ENCODE data around the gene PLEKHH3.

PLEKHH3 gene

GRCh38 chr17:42686520-42687128, 9.8 kb upstream of the PLEKHH3 start:
- DNase-seq (ENCODE audit: low spot score): no peak

- no peak for DNase-seq (ENCODE audit: low spot score)
Measured at GRCh38 chr17:42685831-42686230, 9.0 kb upstream of the PLEKHH3 start.

- DNase-seq (ENCODE audit: low spot score): peak; percentile 45
Measured at GRCh38 chr17:42684929-42685556, 8.2 kb upstream of the PLEKHH3 start.

DNA sequence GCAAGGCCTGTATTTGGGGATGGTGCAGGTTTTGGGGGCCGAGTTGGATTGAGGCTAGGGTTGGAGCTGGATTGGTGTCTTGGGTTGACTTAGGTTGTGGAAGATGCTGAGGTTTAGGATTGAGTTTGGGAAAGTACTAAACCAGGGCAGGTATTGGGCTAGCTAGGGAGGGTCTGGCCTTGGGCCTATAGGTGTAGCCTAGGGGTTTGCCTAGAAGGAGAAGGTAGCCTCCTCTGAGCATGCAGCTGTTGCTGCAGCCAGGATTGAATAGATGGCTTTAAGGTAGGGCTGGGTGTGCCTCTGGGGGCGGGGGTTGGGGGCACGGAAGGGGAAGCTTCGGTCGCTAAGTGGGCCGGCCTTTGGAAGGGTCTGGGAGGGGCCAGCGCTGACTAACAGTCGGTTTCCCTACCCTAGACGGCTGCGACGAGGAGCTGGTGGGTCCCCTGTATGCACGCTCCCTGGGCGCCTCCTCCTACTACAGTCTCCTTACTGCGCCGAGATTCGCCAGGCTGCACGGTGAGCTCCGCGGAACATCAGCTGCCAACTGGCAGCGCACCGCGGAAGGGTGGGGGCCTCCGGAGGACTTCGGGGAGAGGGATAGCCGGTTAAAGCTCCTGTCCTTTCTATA, 6.7 kb upstream of the PLEKHH3 start:
- DNase-seq (ENCODE audit: low spot score): peak; percentile 66

GRCh38 chr17:42682722-42683403, 6.1 kb upstream of the PLEKHH3 start:
- DNase-seq (ENCODE audit: low spot score): peak; percentile 87

DNA sequence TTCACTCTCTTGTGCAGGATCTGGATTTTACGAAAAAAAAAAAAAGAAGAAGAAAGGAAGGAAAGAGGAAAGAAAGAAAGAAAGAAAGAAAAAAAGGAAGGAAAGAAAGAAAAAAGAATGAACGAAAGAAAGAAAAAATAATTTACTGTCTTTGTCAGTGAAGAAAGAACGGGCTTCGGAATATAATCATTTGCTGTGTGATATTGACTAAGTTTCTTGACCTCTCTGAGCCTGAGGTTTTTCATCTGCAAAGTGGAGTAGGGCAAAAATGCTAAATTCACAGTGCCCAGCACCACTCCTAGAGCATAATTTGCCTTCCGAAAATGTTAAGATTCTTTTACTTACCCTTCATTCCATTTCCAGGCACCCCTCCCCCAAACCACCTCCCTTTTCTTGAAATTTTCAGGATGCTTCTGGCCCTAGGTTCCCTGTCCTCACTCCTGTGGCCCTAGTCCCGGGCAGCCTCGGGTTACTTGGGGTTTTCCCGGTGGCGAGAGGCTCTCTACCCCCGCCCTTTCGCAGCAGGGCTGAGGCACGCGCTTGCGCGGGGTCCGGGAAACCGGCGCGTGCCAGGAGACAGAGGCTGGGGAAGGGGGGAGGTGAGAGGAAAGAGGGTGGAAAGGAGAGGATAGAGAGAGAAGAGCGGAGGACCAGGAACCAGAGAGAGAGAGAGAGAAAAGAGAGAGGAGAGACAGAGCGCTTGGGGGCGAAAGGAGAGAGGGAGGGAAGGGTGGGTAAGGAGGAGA, 5.4 kb upstream of the PLEKHH3 start, which contains the start of gene CNTNAP1:
TSS of gene CNTNAP1 (plus strand) at position 556 of the 746 bp plus-strand sequence. CDS start 299 bp downstream, outside the sequence.
- DNase-seq (ENCODE audit: low spot score): peak; percentile 87

- peak; percentile 71 for DNase-seq (ENCODE audit: low spot score)
Measured at GRCh38 chr17:42680331-42680808, 3.6 kb upstream of the PLEKHH3 start.

- DNase-seq (ENCODE audit: low spot score): peak; percentile 94
Measured at GRCh38 chr17:42679492-42680330, 2.9 kb upstream of the PLEKHH3 start.

DNA sequence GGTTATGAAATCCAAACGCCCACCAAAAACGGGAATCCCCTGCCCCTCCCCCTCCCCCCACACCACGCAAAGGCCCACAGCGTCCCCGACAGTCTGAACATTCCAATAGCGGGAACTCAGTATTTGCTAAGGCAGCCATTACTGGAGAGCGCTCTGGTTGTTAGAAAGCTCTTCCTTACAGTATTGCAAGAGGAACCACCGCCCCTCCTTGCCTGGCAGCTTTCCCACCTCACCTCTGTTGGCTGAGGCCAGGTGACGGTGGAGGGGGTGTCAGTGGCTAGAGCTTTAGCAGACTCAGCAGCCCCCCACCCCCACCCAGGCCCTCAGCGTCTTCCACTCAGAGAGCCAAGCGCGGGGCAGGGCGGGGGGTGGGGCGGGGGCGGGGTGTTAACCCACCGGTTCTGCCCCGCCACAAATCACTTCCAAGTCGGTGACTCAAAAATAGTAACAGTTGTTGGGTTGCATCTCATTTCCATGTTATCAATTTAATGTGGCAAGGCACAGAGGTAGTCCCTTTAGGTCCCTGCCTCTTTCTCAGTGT, 2.2 kb upstream of the PLEKHH3 start:
- DNase-seq (ENCODE audit: low spot score): peak; percentile 71

DNA sequence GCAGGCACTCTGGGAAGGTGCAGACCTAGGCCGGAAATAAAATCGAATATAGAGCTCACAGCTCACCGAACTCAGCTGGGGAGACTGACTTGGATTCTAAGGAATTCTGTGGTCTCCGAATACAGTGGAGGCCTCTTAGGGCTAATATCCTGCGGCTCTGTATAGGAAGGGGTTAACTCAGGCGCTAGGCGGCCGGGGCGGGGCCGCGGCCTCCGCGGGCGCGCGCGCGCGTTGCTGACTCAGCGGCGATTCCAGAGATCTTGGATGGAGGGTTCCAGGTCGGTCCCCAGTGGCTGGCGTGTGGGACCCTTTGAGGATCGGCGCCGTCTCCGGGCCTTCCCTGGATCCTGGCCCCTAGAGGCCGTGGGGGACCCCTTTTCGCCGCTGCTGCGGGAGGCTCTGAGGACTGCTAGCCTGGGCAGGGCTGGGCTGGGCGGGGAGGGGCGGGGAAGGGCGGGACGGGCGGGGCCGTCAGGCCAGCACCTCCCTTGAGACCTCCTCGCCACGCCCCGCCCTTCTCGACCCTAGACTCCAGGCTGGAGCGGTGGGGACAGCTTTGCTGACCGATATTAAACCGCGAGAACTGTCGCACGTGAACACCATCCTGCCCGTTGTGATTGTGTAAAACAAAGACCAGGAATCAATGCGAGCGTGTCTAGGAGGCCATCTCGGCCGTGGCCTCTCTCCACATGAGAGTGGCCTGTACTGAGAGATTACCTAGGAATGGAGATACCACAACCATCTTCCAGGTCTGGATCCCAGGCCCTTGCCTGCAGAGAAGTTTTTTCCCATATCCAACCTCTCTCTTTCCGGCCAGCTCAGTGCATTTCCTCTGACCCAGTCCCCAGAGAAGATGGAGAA, 1.4 kb upstream of the PLEKHH3 start:
- DNase-seq (ENCODE audit: low spot score): peak; percentile 95

DNA sequence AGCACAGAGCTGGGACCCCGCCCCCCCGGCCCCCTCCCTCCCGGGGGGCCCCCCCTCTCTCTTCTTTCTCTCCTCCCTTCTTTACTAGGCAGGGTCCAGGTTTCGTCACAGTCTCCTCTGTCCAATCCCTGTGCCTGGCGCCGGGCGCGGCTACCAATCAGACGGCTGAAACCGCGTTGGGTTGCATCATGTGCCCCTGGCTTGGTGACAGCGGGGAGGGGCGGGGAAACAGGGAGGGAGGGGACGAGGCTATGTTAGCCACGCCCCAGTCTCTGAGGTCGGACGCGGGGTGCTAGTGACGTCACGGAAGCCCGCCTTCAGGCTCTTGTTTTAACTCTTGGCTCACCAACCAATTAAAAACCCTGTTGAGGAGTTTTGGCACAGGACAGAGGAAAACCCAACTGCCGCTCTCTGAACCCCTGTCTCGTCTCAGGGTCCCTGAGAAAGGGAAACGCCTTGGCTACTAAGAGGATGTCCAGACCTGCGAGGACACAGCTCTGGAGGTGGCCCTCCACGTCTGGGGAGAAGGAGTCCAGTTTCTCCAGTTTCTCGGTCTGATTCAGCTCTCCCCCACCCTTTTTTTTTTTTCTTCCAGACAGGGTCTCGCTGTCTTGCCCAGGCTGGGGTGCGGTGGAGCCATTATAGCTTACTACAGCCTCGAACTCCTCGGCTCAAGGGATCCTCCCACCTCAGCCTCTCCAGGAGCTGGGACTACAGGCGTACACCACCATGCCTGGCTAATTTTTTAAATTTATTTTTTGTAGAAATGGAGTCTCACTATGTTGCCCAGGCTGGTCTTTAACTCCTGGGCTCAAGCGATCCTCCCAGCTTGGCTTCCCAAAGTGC, 441 bp upstream of the PLEKHH3 start:
- peak; percentile 100 for DNase-seq (ENCODE audit: low spot score)

DNA sequence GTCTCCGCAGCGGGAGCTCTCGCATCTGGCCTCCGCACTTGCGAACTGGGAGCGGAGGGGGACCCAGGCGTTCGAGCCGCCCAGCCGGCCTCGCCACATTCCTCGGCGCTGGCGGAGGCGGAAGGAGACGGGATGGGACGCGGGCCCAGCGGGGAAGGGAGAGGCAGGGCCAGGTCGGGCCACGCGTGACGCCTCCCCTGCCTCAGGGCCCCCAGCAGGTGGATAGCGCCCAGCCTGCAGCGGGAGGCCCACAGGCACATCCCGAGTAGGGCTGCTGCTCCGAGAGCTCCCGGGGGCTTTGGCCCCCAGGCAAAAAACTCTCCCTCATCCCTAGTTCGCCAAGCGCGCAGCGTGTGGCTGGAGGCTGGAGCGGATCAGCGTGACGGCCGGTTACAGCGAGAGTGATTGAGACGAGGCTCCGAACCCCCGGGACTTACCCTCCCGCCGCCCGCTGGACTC, 800 bp downstream of the PLEKHH3 start:
- peak; percentile 83 for DNase-seq (ENCODE audit: low spot score)

DNA sequence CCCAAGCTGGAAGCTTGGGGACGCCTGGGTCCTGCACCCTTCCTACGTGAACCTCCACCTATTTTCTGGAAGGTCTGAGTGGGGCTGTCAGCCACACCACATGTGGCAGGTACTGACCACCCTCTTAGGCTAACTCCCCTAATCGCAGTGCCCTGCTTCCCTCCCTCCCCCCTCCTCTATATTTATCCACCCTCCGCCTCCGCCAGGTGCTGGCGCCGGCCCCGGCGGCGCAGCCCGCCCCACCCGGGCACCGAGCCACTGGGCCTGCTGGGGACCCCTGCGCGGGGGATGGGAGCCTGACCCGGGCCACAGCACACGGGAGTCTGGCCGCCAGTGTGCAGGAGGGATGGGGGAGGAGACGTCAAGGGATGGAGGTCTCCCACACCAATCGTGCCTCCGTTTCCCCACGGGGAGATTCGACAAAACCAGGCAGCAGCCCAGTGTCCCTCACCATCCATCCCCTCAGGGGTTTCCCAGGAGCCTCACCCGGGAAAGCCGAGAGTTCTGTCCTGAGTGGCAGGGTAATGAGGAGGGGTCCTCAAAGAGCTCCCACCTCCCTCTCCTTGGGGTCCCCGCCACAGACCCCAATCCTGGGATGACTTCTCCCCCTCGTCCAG, 1.3 kb downstream of the PLEKHH3 start:
- no peak for DNase-seq (ENCODE audit: low spot score)

DNA sequence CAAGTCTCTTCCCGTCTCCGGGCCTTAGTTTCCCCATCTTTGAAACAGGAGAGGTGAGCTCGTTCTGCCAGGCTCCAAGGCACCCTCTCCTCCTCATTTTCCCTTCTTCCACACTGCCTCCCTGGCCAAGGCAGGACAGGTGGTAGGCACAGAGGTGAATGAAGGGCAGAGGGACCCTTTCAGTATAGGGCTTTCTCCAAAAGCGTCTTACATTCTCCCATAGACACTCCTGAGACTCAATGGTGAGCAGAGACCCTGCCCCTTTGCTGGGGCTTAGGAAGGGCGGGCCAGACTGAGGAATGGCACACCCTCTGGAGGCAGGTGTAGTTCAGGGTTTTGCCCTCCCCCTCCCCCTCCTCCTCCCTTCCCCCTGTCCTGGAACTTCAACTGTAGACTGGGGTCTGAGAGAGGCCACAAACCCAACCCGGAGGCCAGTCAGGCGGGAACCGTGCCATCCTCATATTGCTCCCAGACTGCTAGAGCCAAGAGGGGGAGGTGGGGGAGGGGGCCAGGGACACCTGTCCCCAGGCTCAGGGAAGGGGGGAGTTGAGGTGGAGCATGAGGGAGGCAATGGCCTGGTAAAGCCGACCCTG, 1.9 kb downstream of the PLEKHH3 start:
- no peak for DNase-seq (ENCODE audit: low spot score)

GRCh38 chr17:42673885-42674754, 2.7 kb downstream of the PLEKHH3 start:
- peak; percentile 84 for DNase-seq (ENCODE audit: low spot score)

DNA sequence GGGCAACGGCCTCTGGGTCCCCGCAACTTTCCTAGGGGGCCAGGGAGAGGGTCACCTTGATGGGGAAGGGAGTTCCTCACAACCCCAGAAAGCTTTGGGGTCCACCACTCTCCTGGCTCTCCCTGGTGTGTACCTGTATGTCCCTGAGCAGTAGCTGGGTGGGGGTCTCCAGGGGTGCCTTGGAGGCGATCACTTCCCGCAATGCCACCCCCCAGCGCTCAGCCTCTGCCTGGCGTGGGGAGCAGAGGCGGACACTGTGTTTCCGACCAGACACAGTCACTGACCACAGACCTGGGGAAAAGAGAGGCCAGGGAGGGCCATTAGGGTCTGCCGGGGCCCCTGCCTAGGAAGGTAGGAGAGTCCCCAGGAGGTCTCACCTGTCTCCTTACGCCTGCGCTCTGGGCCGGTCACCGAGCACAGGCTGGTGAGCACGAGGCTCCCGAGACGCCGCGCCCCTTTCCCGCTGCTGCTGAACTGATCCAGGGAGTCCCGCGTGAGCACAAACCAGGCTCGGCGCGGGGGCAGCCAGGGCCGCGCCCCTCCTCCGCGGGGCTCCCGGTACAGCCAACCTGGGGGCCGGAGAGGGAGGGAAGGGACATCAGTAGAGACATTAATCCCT, 3.4 kb downstream of the PLEKHH3 start:
- DNase-seq (ENCODE audit: low spot score): no peak

Data from ecto neural progenitor cell (in vitro differentiated cells).